Cardiac muscle cell (in vitro differentiated cells and primary cell): ENCODE data around the gene ALDH1A3. TPM values are rescaled to one million over a fixed set of nuclear protein-coding genes. Genes with fewer than 3 reads are reported as not detected.

Experiments used
- DNase-seq, 2 donors: peaks; one replicate each; pipeline versions ENCODE4 v3.0.0 to v3.0.0-alpha.2; 2010 to 2017; ENCODE audit warnings: low read depth in 1 of 2, low spot score in 1 of 2
- H3K27ac ChIP-seq: fragments of 200-600 bp; sonication (generic); 2 replicates; pipeline ENCODE4 v1.5.1; 2016
- H3K27me3 ChIP-seq: fragments of 200-600 bp; sonication (generic); 2 replicates; pipeline ENCODE4 v1.6.0; 2016; ENCODE audit warnings: control low read depth
- H3K36me3 ChIP-seq: fragments of 200-600 bp; sonication (generic); 2 replicates; pipeline ENCODE4 v1.5.1; 2016; ENCODE audit warnings: control low read depth
- H3K4me1 ChIP-seq: fragments of 200-600 bp; sonication (generic); 2 replicates; pipeline ENCODE4 v1.8.1; 2017; ENCODE audit warnings: low read depth, mild to moderate bottlenecking, mixed run types
- H3K4me3 ChIP-seq: fragments of 200-600 bp; sonication (generic); 2 replicates; pipeline ENCODE4 v1.5.1; 2016; ENCODE audit warnings: mild to moderate bottlenecking
- H3K9me3 ChIP-seq: fragments of 200-600 bp; sonication (generic); 2 replicates; pipeline ENCODE4 v1.5.1; 2017; ENCODE audit warnings: low read depth, mild to moderate bottlenecking, control low read depth
- CTCF ChIP-seq: IDR thresholded peaks from 2 replicates; pipeline ENCODE4 v1.5.1; 2012; ENCODE audit warnings: low read depth, mild to moderate bottlenecking, low read length
- polyA plus RNA-seq: library from polyadenylated mRNA; unstranded; fragments of >200 nt; fragmentation: Nextera tagmentation; extraction: Ambion mirVana; gene quantifications from 2 replicates; pipeline ENCODE4 v1.2.1, GENCODE V29; 2016
- total RNA-seq: library from RNA; depleted of rRNA; stranded (reverse); fragments of >200 nt; gene quantifications from 2 replicates; pipeline ENCODE4 v1.2.3, GENCODE V29; 2016

ALDH1A3 gene
- total and polyA plus RNA-seq, 2 experiments from 2014 or later = 0.28 TPM; not detected in 1

GRCh38 chr15:100877551-100877950 is 2.1 kb upstream of the ALDH1A3 start:
- H3K4me1 ChIP-seq = no peaks in the 10 kb centered on the region
- H3K4me3 ChIP-seq = no peak overlapping the region
- no peaks in the 10 kb centered on the region for H3K36me3 ChIP-seq
- no peak for TF ChIP-seq CTCF
- H3K9me3 ChIP-seq = no peaks in the 10 kb centered on the region
- DNase-seq = no peak
- H3K27ac ChIP-seq = no peak overlapping the region
- peaks cover 93% of the 10 kb centered on the region for H3K27me3 ChIP-seq

- no peak overlapping the region for H3K4me3 ChIP-seq
- H3K9me3 ChIP-seq = no peaks in the 10 kb centered on the region
- no peak overlapping the region for H3K27ac ChIP-seq
- no peaks in the 10 kb centered on the region for H3K4me1 ChIP-seq
- no peak for TF ChIP-seq CTCF
- no peaks in the 10 kb centered on the region for H3K36me3 ChIP-seq
- peaks cover 99% of the 10 kb centered on the region for H3K27me3 ChIP-seq
- no peak for DNase-seq
Measured at GRCh38 chr15:100878130-100878529, 1.5 kb upstream of the ALDH1A3 start.

GRCh38 chr15:100878648-100879047 is 983 bp upstream of the ALDH1A3 start:
- no peaks in the 10 kb centered on the region for H3K4me1 ChIP-seq
- no peaks in the 10 kb centered on the region for H3K9me3 ChIP-seq
- TF ChIP-seq CTCF = no peak
- H3K36me3 ChIP-seq = no peaks in the 10 kb centered on the region
- no peak for DNase-seq
- H3K4me3 ChIP-seq = peak overlapping the region; percentile 33
- peaks cover 100% of the 10 kb centered on the region for H3K27me3 ChIP-seq
- H3K27ac ChIP-seq = no peak overlapping the region

GRCh38 chr15:100879061-100879463 is 569 bp upstream of the ALDH1A3 start:
- no peaks in the 10 kb centered on the region for H3K4me1 ChIP-seq
- no peaks in the 10 kb centered on the region for H3K9me3 ChIP-seq
- H3K27me3 ChIP-seq = peaks cover 100% of the 10 kb centered on the region
- H3K27ac ChIP-seq = no peak overlapping the region
- peak; percentile 37 to 42 for DNase-seq
- no peaks in the 10 kb centered on the region for H3K36me3 ChIP-seq
- no peak for TF ChIP-seq CTCF
- peak overlapping the region; percentile 33 for H3K4me3 ChIP-seq

GRCh38 chr15:100880139-100880896 is 687 bp downstream of the ALDH1A3 start:
- H3K9me3 ChIP-seq = no peaks in the 10 kb centered on the region
- DNase-seq = peak in 1 of 2 donors; percentile 54
- H3K4me3 ChIP-seq = peak overlapping the region; percentile 33
- no peak for TF ChIP-seq CTCF
- H3K27me3 ChIP-seq = peaks cover 100% of the 10 kb centered on the region
- no peaks in the 10 kb centered on the region for H3K4me1 ChIP-seq
- no peak overlapping the region for H3K27ac ChIP-seq
- H3K36me3 ChIP-seq = no peaks in the 10 kb centered on the region
